ENCODE results near the gene UBP1. TPM values are rescaled to one million over a fixed set of nuclear protein-coding genes. Genes with fewer than 3 reads are reported as not detected.
"Not testable (repeated sequence)": the region's sequence is repeated elsewhere in the genome, so short reads cannot be mapped to it uniquely, and the experiment has no call there.

The UBP1 gene
- total and polyA plus RNA-seq, 9 of the 15 experiments (the other 6 are each of a cell fraction or from before 2014, with no cell fraction given) = 13.6 to 143 (median 79.6) TPM

GRCh38 chr3:33453331-33453761, 13.1 kb upstream of the UBP1 start:
- Histone ChIP-seq H3K36me3 (ENCODE audit: control insufficient read depth, insufficient read depth, low read length) (no peaks in the 10 kb centered on the region), H3K4me1 (replicated peaks in 1 of 2; ENCODE audit: control insufficient read depth in 2 of 2, insufficient read depth in 2 of 2, low read length in 2 of 2) (no peaks in the 10 kb centered on the region; a peak in 2 of 5 replicates), H3K9ac (ENCODE audit: insufficient read depth in 1 of 2, low read depth in 2 of 2, low read length in 2 of 2) (no peak overlapping the region), H4K20me1 (replicated peaks; ENCODE audit: control insufficient read depth, insufficient read depth, low read length) (no peaks in the 10 kb centered on the region), H3K4me2 (ENCODE audit: insufficient read depth, low read length) (no peak overlapping the region), H3K4me3 (no peak overlapping the region), H3K9me1 (ENCODE audit: control insufficient read depth, insufficient read depth, low read length) (no peaks in the 10 kb centered on the region), H3K27me3 (ENCODE audit: control insufficient read depth in 2 of 2, insufficient read depth in 2 of 2, low read length in 2 of 2) (no peaks in the 10 kb centered on the region), H3K79me2 (ENCODE audit: control insufficient read depth, insufficient read depth, low read length) (no peaks in the 10 kb centered on the region), H3K27ac (ENCODE audit: extremely low read depth, low read depth, low read length) (no peak overlapping the region), H3K9me3 (replicated peaks; ENCODE audit: control insufficient read depth, insufficient read depth, low read depth, low read length) (peaks cover 4% of the 10 kb centered on the region; the same call in 1 of the 2 replicates), H2AFZ (ENCODE audit: low read depth, low read length) (no peak overlapping the region)
- DNase-seq (ENCODE audit: extremely low read depth in 1 of 4, low spot score in 3 of 4) = no peak
- WGBS (ENCODE audit: insufficient coverage, low coverage, missing lambda C conversion rate) = 42% methylated on average over 14 of the region's 19 CpGs
- no TSS peak for BruUV-seq (replicated peaks)
- TF ChIP-seq ZBTB33 (CRISPR knock-in tag; IDR thresholded peaks at IDR 0.05) (0 out of 2 replicates have a peak, but pooled peaks have one; percentile 15), BMI1 (IDR thresholded peaks at IDR 0.05; ENCODE audit: low read length) (no peak)
- in situ Hi-C loops (cut with MboI) = no loop called here
- no peak for FAIRE-seq
- no peak for ATAC-seq
- ChIA-PET POLR2A (interaction anchor here (0.6 to 2.0 kb wide), 2 partner anchors 13 to 15 kb away, joined by 4 to 5 read pairs; no protein-coding TSS in a partner anchor), CTCF (ENCODE audit: low intra/inter-chr PET ratio) (no interaction called here)
- intact Hi-C loops (cut with micrococcal nuclease) = no loop called here

- H3K9ac ChIP-seq (ENCODE audit: insufficient read depth in 1 of 2, low read depth in 2 of 2, low read length in 2 of 2); FAIRE-seq; H4K20me1 ChIP-seq (replicated peaks; ENCODE audit: control insufficient read depth, insufficient read depth, low read length); H3K4me3 ChIP-seq; H3K9me1 ChIP-seq (ENCODE audit: control insufficient read depth, insufficient read depth, low read length); H3K79me2 ChIP-seq (ENCODE audit: control insufficient read depth, insufficient read depth, low read length); CTCF ChIA-PET (ENCODE audit: low intra/inter-chr PET ratio); in situ Hi-C loops (cut with MboI); ATAC-seq; H3K4me2 ChIP-seq (ENCODE audit: insufficient read depth, low read length); intact Hi-C loops (cut with micrococcal nuclease); DNase-seq (ENCODE audit: extremely low read depth in 1 of 4, low spot score in 3 of 4); H3K4me1 ChIP-seq (replicated peaks in 1 of 2; ENCODE audit: control insufficient read depth in 2 of 2, insufficient read depth in 2 of 2, low read length in 2 of 2); BruUV-seq (replicated peaks); H3K36me3 ChIP-seq (ENCODE audit: control insufficient read depth, insufficient read depth, low read length); H3K27me3 ChIP-seq (ENCODE audit: control insufficient read depth in 2 of 2, insufficient read depth in 2 of 2, low read length in 2 of 2); H3K27ac ChIP-seq (ENCODE audit: extremely low read depth, low read depth, low read length); H3K9me3 ChIP-seq (replicated peaks; ENCODE audit: control insufficient read depth, insufficient read depth, low read depth, low read length): not testable (repeated sequence)
- TF ChIP-seq NKRF (IDR thresholded peaks at IDR 0.05; ENCODE audit: borderline replicate concordance) = 0 out of 2 replicates have a peak, but pooled peaks have one; percentile 47
- peak; percentile 20 for TF ChIP-seq ASH1L (IDR thresholded peaks at IDR 0.05; ENCODE audit: borderline replicate concordance, low read depth, partially characterized antibody)
- peak; percentile 39; the same call in 1 of the 2 replicates for TF ChIP-seq PHB2 (IDR thresholded peaks at IDR 0.05; ENCODE audit: low read depth)
- peak; percentile 85; the same call in 1 of the 2 replicates for TF ChIP-seq TSC22D4 (tag; IDR thresholded peaks at IDR 0.05)
- TF ChIP-seq MCM7 (IDR thresholded peaks at IDR 0.05) = 0 out of 4 replicates have a peak, but pooled peaks have one; percentile 39 to 57
- peak; percentile 79 for TF ChIP-seq MCM3 (IDR thresholded peaks at IDR 0.05)
- 0 out of 2 replicates have a peak, but pooled peaks have one; percentile 16 for TF ChIP-seq EHMT2 (IDR thresholded peaks at IDR 0.05)
- TF ChIP-seq CSDE1 (IDR thresholded peaks at IDR 0.05) = 0 out of 4 replicates have a peak, but pooled peaks of 1 of the 2 experiments have one; percentile 51
- H2AFZ ChIP-seq (ENCODE audit: low read depth, low read length) = peak overlapping the region; percentile 62; the same call in 1 of the 2 replicates
- POLR2A ChIA-PET = interaction anchor here (1.2 kb wide), 1 partner anchor 11 kb away, joined by 6 read pairs; the partner anchor contains the start of gene UBP1
- 7% methylated on average over 1 of the region's 1 CpG for WGBS (ENCODE audit: insufficient coverage, low coverage, missing lambda C conversion rate)
Observed at GRCh38 chr3:33451994-33452393, 11.8 kb upstream of the UBP1 start.
